Right lobe of liver (tissue), 6 donors: Measurements from ENCODE around the gene SLC2A11. TPM values are rescaled to one million over a fixed set of nuclear protein-coding genes. Genes with fewer than 3 reads are reported as not detected.
"Not testable (repeated sequence)": the region's sequence is repeated elsewhere in the genome, so short reads cannot be mapped to it uniquely, and the experiment has no call there.

Experiments
- ATAC-seq, 4 donors: fragments of 200-7000 bp; cut with Tn5 transposase; one replicate each; pipeline ENCODE4 v1.9.1; 2020; ENCODE audit warnings: mild to moderate bottlenecking in 4 of 4, moderate library complexity in 4 of 4
- DNase-seq, 3 donors: peaks; one replicate each; pipeline ENCODE4 v3.0.0-alpha.2; 2020
- H3K27ac ChIP-seq, 3 donors: fragments of 200-600 bp; one replicate each; pipeline ENCODE4 v1.8.0; 2022
- H3K27me3 ChIP-seq, 2 donors: fragments of 200-600 bp; one replicate each; pipeline ENCODE4 v1.8.0; 2022
- H3K36me3 ChIP-seq, 4 donors: fragments of 200-600 bp; sonication (generic) in 1 of 4; one replicate each; pipeline versions ENCODE4 v1.5.1 to v1.8.0; 2017 to 2022; ENCODE audit warnings: control low read depth in 1 of 4
- H3K4me1 ChIP-seq, 4 donors: fragments of 200-600 bp; sonication (generic) in 1 of 4; one replicate each; pipeline versions ENCODE4 v1.5.1 to v1.8.0; 2017 to 2022; ENCODE audit warnings: control low read depth in 1 of 4
- H3K4me3 ChIP-seq, 3 donors: fragments of 200-600 bp; one replicate each; pipeline ENCODE4 v1.8.0; 2022
- H3K9me3 ChIP-seq, 4 donors: fragments of 200-600 bp; sonication (generic) in 1 of 4; one replicate each; pipeline versions ENCODE4 v1.5.1 to v1.8.0; 2017 to 2022; ENCODE audit warnings: control low read depth in 1 of 4
- CTCF ChIP-seq, 4 donors: fragments of 200-600 bp in 3 of 4; fragments of 450-650 bp in 1 of 4; IDR thresholded peaks; one replicate each; pipeline versions ENCODE4 v1.5.1 to v1.8.0; 2016 to 2022; ENCODE audit warnings: antibody characterized with exemption in 4 of 4, mild to moderate bottlenecking in 2 of 4
- POLR2A ChIP-seq: fragments of 450-650 bp; IDR thresholded peaks from one replicate; pipeline ENCODE4 v1.6.1; 2017; ENCODE audit warnings: antibody characterized with exemption, mild to moderate bottlenecking
- WGBS: methylation state at CpG from one replicate; pipeline ENCODE4 v1.1.6; 2018; ENCODE audit warnings: low coverage, low lambda C conversion rate; ENCODE audit not compliant: insufficient coverage; ENCODE audit errors: missing lambda C conversion rate; 5-methylcytosine and 5-hydroxymethylcytosine counted together
- intact Hi-C, 2 donors: fragments of 100-400 bp; cut with DNase I; formaldehyde crosslinking; loops; one replicate each; pipeline versions ENCODE4 v1.11.2 to v1.14.1; 2022
- total RNA-seq, 6 experiments: library from RNA; depleted of rRNA in 2 of 6; stranded (reverse); fragments of >200 nt in 2 of 6; fragmentation: NEBNext Ultra II Directional in 3 of 6; extraction: Animal tissue kit (Norgen Biotek cat#: 25700) in 3 of 6; gene quantifications; one replicate each; pipeline versions ENCODE4 v1.1.0 to v1.2.4, GENCODE V29; 2016 to 2023
- donor health status: DM: no; HTN: yes; CAD: no.
- donor health status: DM: no; HTN: no; CAD: no.
- donor health status: DM: no; HTN: no; CAD: no.
- donor health status: DM: no; HTN: yes; CAD: no.
- donor health status: DM: no; HTN: yes; CAD: no.

Gene SLC2A11
- total RNA-seq, 6 experiments from 2014 or later = 2.9 to 7.1 (median 5.0) TPM

GRCh38 chr22:23898006-23898974, 40.6 kb downstream of the SLC2A11 start:
- Histone ChIP-seq H3K36me3 (peaks cover 0 to 8% (median 3%) of the 10 kb centered on the region in 4 donors), H3K4me3 (no peak overlapping the region), H3K9me3 (no peaks in the 10 kb centered on the region), H3K27me3 (no peaks in the 10 kb centered on the region), H3K4me1 (peaks cover 0 to 22% (median 7%) of the 10 kb centered on the region in 4 donors), H3K27ac (no peak overlapping the region)
- ATAC-seq (no peak), DNase-seq (no peak)
- no peak for TF ChIP-seq CTCF (IDR thresholded peaks at IDR 0.05)
- TF ChIP-seq POLR2A = no peak
- WGBS = 49% methylated on average over 7 of the region's 8 CpGs
- intact Hi-C loops = no loop called here

GRCh38 chr22:23899042-23899745, 41.5 kb downstream of the SLC2A11 start:
- intact Hi-C loops = no loop called here
- Histone ChIP-seq H3K27me3 (no peaks in the 10 kb centered on the region), H3K9me3 (no peaks in the 10 kb centered on the region), H3K36me3 (peaks cover 0 to 8% (median 3%) of the 10 kb centered on the region in 4 donors), H3K27ac (no peak overlapping the region), H3K4me3 (no peak overlapping the region), H3K4me1 (peaks cover 0 to 14% (median 7%) of the 10 kb centered on the region in 4 donors)
- no peak for TF ChIP-seq CTCF (IDR thresholded peaks at IDR 0.05)
- no peak for TF ChIP-seq POLR2A
- 87% methylated on average over 6 of the region's 6 CpGs for WGBS
- ATAC-seq (no peak), DNase-seq (no peak)

GRCh38 chr22:23900227-23900626, 42.6 kb downstream of the SLC2A11 start:
- H3K36me3 ChIP-seq, H3K9me3 ChIP-seq, H3K4me3 ChIP-seq, H3K27me3 ChIP-seq, intact Hi-C loops, ATAC-seq, DNase-seq, H3K27ac ChIP-seq: not testable (repeated sequence)
- peaks cover 0 to 10% (median 7%) of the 10 kb centered on the region in 4 donors for H3K4me1 ChIP-seq
- WGBS = 87% methylated on average over 3 of the region's 4 CpGs

- ATAC-seq (no peak), DNase-seq (no peak)
- TF ChIP-seq POLR2A (no peak), CTCF (IDR thresholded peaks at IDR 0.05) (no peak)
- Histone ChIP-seq H3K9me3 (no peaks in the 10 kb centered on the region), H3K27me3 (no peaks in the 10 kb centered on the region), H3K4me3 (no peak overlapping the region), H3K4me1 (no peaks in the 10 kb centered on the region), H3K36me3 (peaks cover 0 to 3% (median 0%) of the 10 kb centered on the region in 4 donors), H3K27ac (no peak overlapping the region)
- intact Hi-C loops = no loop called here
- WGBS = 74% methylated on average over 2 of the region's 4 CpGs
Measured at GRCh38 chr22:23901600-23901999, 43.9 kb downstream of the SLC2A11 start.
